ENCODE measurements around the gene BMI1. TPM values are rescaled to one million over a fixed set of nuclear protein-coding genes. Genes with fewer than 3 reads are reported as not detected.

BMI1 gene
- total and polyA plus RNA-seq, 11 donors, result 10.6 to 48.5 (median 31.1) TPM

DNA sequence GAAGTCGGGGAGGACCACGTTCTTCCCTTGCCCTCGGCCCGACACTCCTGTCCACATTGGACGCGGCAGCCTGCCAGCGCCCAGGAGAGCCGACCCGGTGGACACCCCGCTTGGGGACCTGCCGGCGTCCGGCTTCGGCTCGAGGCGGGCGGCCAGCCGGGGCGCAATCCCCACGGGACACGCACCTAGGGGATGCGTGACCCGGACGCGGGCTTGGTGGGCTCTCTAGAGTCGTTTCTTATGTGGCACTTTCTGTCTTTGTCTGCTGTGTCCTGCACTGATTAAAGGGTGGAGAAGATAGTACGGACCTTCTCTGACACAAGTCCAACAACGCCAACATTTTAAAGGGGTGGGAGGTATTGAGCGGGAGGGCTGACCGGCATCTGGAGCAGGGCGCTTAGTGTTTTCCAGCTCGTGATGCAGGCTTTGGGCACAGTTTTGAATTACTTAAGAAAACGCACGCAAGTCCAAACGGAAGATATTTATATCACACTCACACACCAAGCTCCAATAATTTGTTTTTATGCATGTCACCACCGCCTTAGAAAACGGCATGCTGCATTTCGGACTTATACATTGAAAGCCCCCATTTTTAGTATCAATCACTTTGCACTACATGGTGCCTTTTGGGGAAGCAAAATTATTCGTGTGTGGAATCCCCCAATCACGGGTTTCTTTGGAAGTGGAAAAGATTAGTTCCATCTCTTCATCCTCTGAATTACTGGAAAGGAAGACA is 20.5 kb downstream of the BMI1 start:
- 2 to 4% (median 3%) methylated on average over 29 to 40 of the region's 40 CpGs for WGBS, 4 donors
- no peaks in the 10 kb centered on the region for H3K36me3 ChIP-seq
- peaks cover 65 to 91% (median 84%) of the 10 kb centered on the region in 9 donors for H3K27me3 ChIP-seq
- H3K4me1 ChIP-seq, result peaks cover 2 to 31% (median 13%) of the 10 kb centered on the region in 12 donors
- ATAC-seq, result peak in 2 of 4 donors; percentile 9 to 32
- H3K9me3 ChIP-seq, result no peaks in the 10 kb centered on the region
- peak in 1 of 5 donors; percentile 60 for DNase-seq
- TF ChIP-seq, protein P1, sequence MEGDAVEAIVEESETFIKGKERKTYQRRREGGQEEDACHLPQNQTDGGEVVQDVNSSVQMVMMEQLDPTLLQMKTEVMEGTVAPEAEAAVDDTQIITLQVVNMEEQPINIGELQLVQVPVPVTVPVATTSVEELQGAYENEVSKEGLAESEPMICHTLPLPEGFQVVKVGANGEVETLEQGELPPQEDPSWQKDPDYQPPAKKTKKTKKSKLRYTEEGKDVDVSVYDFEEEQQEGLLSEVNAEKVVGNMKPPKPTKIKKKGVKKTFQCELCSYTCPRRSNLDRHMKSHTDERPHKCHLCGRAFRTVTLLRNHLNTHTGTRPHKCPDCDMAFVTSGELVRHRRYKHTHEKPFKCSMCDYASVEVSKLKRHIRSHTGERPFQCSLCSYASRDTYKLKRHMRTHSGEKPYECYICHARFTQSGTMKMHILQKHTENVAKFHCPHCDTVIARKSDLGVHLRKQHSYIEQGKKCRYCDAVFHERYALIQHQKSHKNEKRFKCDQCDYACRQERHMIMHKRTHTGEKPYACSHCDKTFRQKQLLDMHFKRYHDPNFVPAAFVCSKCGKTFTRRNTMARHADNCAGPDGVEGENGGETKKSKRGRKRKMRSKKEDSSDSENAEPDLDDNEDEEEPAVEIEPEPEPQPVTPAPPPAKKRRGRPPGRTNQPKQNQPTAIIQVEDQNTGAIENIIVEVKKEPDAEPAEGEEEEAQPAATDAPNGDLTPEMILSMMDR (IDR thresholded peaks at IDR 0.05), result no peak
- TF ChIP-seq POLR2A (IDR thresholded peaks at IDR 0.05), result no peak
- H3K27ac ChIP-seq, result peak overlapping the region; percentile 81 to 97 (median 92)
- intact Hi-C loops (cut with DNase I), result loop anchor here (2.0 to 10.0 kb wide), 8 partner anchors 19 to 373 kb away; partner anchors contain the start of genes PIP4K2A (in 2 of the 10), BMI1 (in 1 of the 10) and DNAJC1 (in 1 of the 10)
- peak overlapping the region; percentile 62 to 94 (median 81) for H3K4me3 ChIP-seq

DNA sequence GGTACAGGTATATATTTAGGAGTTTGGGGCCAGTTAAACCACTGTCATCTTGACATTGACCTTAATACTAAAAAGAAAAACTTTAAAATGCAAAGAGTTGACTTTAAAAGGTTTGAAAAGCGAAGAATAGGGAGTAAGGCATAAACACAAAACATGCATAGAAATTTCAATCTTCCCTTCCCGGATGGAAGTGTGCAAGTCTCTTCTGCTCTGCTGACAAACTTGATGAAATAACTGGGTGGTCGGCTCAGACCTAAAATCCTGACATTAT is 21.0 kb downstream of the BMI1 start:
- Histone ChIP-seq H3K4me3 (peak overlapping the region in 3 of 12 donors; percentile 1 to 92 (median 80)), H3K27ac (no peak overlapping the region), H3K36me3 (no peaks in the 10 kb centered on the region), H3K9me3 (no peaks in the 10 kb centered on the region), H3K4me1 (peaks cover 0 to 26% (median 11%) of the 10 kb centered on the region in 12 donors), H3K27me3 (peaks cover 62 to 91% (median 84%) of the 10 kb centered on the region in 9 donors)
- 31 to 52% (median 38%) methylated on average over 3 of the region's 3 CpGs for WGBS, 4 donors
- DNase-seq (no peak), ATAC-seq (no peak)
- intact Hi-C loops (cut with DNase I), result loop anchor here (2.0 to 10.0 kb wide), 8 partner anchors 19 to 373 kb away; partner anchors contain the start of genes PIP4K2A (in 2 of the 10), BMI1 (in 1 of the 10) and DNAJC1 (in 1 of the 10)
- TF ChIP-seq, protein P1 (IDR thresholded peaks at IDR 0.05), result no peak
- no peak for TF ChIP-seq POLR2A (IDR thresholded peaks at IDR 0.05)

GRCh38 chr10:22342421-22342820 is 21.5 kb downstream of the BMI1 start:
- Histone ChIP-seq H3K27me3 (peaks cover 57 to 91% (median 84%) of the 10 kb centered on the region in 9 donors), H3K27ac (no peak overlapping the region), H3K4me1 (peaks cover 0 to 24% (median 11%) of the 10 kb centered on the region in 12 donors), H3K4me3 (peak overlapping the region in 1 of 12 donors; percentile 1), H3K36me3 (no peaks in the 10 kb centered on the region), H3K9me3 (no peaks in the 10 kb centered on the region)
- intact Hi-C loops (cut with DNase I), result loop anchor here in 9 of 10 donors (5.0 to 10.0 kb wide), 5 partner anchors 92 to 372 kb away; partner anchors contain the start of genes PIP4K2A (in 2 of the 9) and DNAJC1 (in 1 of the 9)
- DNase-seq (no peak), ATAC-seq (no peak)
- WGBS, 4 donors, result 31 to 53% (median 42%) methylated on average over 3 of the region's 3 CpGs
- no peak for TF ChIP-seq POLR2A (IDR thresholded peaks at IDR 0.05)
- TF ChIP-seq, protein P1 (IDR thresholded peaks at IDR 0.05), result no peak

DNA sequence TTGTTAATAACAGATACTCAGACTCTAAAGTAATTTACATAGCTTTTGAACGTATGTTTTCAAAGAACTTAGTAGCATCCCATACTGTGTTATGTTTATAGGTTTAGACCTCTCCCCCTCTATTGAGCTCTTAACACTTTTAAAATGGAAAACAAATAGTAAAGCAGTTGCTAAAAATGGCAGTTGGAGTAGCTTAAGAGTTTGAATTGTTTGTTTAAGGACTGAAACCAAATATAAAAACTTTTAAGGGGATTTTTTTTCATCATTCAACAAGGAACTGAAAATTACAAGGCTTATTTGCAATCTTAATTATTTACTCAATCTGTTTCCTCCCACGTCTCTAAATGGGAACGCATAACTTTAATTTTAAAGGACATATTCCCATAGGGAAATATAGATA is 22.8 kb downstream of the BMI1 start:
- Histone ChIP-seq H3K36me3 (no peaks in the 10 kb centered on the region), H3K9me3 (no peaks in the 10 kb centered on the region), H3K4me1 (peaks cover 0 to 24% (median 11%) of the 10 kb centered on the region in 12 donors), H3K27ac (no peak overlapping the region), H3K4me3 (no peak overlapping the region), H3K27me3 (peaks cover 44 to 91% (median 82%) of the 10 kb centered on the region in 9 donors)
- ATAC-seq (no peak), DNase-seq (no peak)
- intact Hi-C loops (cut with DNase I), result loop anchor here in 9 of 10 donors (5.0 to 10.0 kb wide), 5 partner anchors 91 to 371 kb away; partner anchors contain the start of genes PIP4K2A (in 2 of the 9) and DNAJC1 (in 1 of the 9)
- WGBS, 4 donors, result 8 to 19% (median 15%) methylated on average over 3 of the region's 3 CpGs
- TF ChIP-seq, protein P1 (IDR thresholded peaks at IDR 0.05), result no peak
- no peak for TF ChIP-seq POLR2A (IDR thresholded peaks at IDR 0.05)
